GM12801 (cell line): ENCODE measurements around the gene PODXL2.

ENCODE experiments used
- TF ChIP-seq, protein P1 (sequence below): IDR thresholded peaks from one replicate; pipeline ENCODE4 v1.5.1; 2011; ENCODE audit warnings: control low read depth; ENCODE audit not compliant: insufficient read length; ENCODE audit errors: extremely low read depth

PODXL2 gene

GRCh38 chr3:127712881-127713771 lies 84.1 kb downstream of the PODXL2 start:
- TF ChIP-seq, protein P1, sequence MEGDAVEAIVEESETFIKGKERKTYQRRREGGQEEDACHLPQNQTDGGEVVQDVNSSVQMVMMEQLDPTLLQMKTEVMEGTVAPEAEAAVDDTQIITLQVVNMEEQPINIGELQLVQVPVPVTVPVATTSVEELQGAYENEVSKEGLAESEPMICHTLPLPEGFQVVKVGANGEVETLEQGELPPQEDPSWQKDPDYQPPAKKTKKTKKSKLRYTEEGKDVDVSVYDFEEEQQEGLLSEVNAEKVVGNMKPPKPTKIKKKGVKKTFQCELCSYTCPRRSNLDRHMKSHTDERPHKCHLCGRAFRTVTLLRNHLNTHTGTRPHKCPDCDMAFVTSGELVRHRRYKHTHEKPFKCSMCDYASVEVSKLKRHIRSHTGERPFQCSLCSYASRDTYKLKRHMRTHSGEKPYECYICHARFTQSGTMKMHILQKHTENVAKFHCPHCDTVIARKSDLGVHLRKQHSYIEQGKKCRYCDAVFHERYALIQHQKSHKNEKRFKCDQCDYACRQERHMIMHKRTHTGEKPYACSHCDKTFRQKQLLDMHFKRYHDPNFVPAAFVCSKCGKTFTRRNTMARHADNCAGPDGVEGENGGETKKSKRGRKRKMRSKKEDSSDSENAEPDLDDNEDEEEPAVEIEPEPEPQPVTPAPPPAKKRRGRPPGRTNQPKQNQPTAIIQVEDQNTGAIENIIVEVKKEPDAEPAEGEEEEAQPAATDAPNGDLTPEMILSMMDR: no peak

DNA sequence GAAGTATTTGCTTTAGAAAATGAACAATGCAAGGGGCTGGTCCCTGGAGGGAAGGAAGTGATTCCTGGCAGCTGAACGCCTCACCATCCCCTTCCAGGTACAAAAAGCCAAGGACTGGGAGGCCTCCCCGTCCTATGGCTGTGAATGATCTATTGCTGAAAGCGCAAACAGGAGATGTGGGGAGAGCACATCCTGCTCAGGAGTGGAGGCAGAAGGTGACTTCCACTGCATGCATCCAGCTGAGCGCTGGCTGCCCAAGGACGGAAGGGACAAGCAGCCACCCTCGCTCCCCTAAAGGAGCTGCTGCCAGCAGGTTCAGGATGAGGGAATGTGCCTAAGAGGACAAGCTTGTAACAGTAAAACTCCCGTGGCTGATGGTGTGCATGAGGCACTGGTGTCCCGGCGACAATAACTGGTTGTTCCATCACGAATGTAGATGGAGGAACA lies 85.2 kb downstream of the PODXL2 start:
- TF ChIP-seq, protein P1: no peak

- TF ChIP-seq, protein P1: no peak
Observed at GRCh38 chr3:127714866-127715265, 85.9 kb downstream of the PODXL2 start.

- TF ChIP-seq, protein P1: no peak
Observed at GRCh38 chr3:127715532-127715931, 86.5 kb downstream of the PODXL2 start.

GRCh38 chr3:127716384-127716783 lies 87.4 kb downstream of the PODXL2 start:
- TF ChIP-seq, protein P1: no peak

- TF ChIP-seq, protein P1: no peak
Observed at GRCh38 chr3:127717357-127718244, 88.6 kb downstream of the PODXL2 start.

DNA sequence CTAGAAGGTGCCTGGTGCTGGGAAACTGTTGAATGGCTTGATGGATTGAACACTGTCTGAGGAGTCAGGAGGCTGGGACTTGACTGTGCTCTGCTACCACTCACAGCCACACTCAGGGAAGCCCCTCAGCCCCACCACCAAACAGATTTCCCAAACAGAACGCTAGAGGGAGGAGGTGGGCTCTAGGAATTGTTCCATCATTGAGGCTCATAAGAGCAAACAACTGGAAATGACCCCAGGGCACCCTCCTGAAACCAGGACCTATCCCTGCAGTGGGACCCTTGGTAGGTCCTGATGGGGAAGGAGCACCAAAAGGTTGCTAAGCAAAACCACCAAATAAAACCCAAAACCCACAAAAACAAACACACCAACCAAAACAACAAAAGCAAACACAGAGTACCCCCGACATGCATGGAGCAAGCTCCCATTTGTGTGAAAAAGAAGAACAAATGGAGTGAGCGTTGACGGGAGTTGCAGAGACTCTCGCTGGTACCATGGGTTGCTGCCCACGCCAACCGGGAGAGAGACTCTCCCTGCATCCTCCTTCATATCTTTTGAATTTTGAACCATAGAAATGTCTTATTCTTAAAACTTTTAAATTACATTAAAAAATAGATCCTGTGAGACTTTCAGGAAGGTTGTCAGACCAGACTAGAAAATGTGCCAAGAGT lies 89.4 kb downstream of the PODXL2 start:
- TF ChIP-seq, protein P1: no peak
